Spleen (tissue), 7 donors: ENCODE measurements around the gene MED28.

ENCODE experiments used
- CTCF ChIP-seq, 11 experiments: fragments of 200-600 bp in 7 of 11; fragments of 450-650 bp in 4 of 11; sonication (generic) in 4 of 11; IDR thresholded peaks in 8 of 11; conservative IDR thresholded peaks in 3 of 11; 1 replicate in 7 of 11; 2 replicates in 4 of 11; pipeline versions ENCODE4 v1.4.0 to v1.8.0; 2016 to 2021; ENCODE audit warnings: antibody characterized with exemption in 11 of 11, inconsistent platforms in 4 of 11, mild to moderate bottlenecking in 1 of 11
- POLR2A ChIP-seq, 3 donors: fragments of 450-650 bp; IDR thresholded peaks; one replicate each; pipeline ENCODE4 v1.5.1; 2017; ENCODE audit warnings: antibody characterized with exemption in 3 of 3, mild to moderate bottlenecking in 1 of 3
- donor health status: DM: no; HTN: no; CAD: no; lungs with moderate emphysema.
- donor health status: DM: no; HTN: no; CAD: no.
- donor health status: DM: no; HTN: no; CAD: no.

- TF ChIP-seq POLR2A (IDR thresholded peaks at IDR 0.05) (no peak), CTCF (IDR thresholded peaks at IDR 0.05 in 8 of 11, conservative IDR thresholded peaks at IDR 0.05 in 3 of 11) (no peak)
Observed at GRCh38 chr4:17619416-17620105, 5.1 kb downstream of the MED28 start.
